ENCODE measurements around the gene SLK. TPM values are rescaled to one million over a fixed set of nuclear protein-coding genes. Genes with fewer than 3 reads are reported as not detected.

Gene SLK
- 10 to 100 TPM; 34.6 to 37.3 TPM for polyA plus RNA-seq

- Histone ChIP-seq H3K27ac (ENCODE audit: low read depth in 2 of 2, low read length in 1 of 2) (peak within 1 kb of the TSS; percentile 90 to 98), H3K36me3 (ENCODE audit: control insufficient read depth in 2 of 2, insufficient read depth in 2 of 2, low read length in 1 of 2) (no peaks in the 10 kb centered on the region), H3K9me3 (ENCODE audit: control insufficient read depth in 2 of 2, insufficient read depth in 1 of 2, low read depth in 1 of 2, low read length in 1 of 2) (no peaks in the 10 kb centered on the region), H3K4me3 (ENCODE audit: low read depth in 1 of 2, low read length in 2 of 2) (peak within 1 kb of the TSS; percentile 80 to 88), H3K27me3 (ENCODE audit: control insufficient read depth in 1 of 2, insufficient read depth in 2 of 2, low read length in 2 of 2) (no peaks in the 10 kb centered on the region), H3K4me1 (ENCODE audit: control insufficient read depth in 2 of 2, insufficient read depth in 2 of 2, low read length in 1 of 2) (peaks cover 0 to 4% of the 10 kb centered on the region in 2 donors)
- WGBS, 2 donors, result 0 to 1% methylated on average over 87 to 92 of the region's 92 CpGs
Measured at GRCh38 chr10:103966671-103967447, at the start of gene SLK. Gene SLK (plus strand): TSS chr10:103967140. CDS start chr10:103967746, 606 bp downstream.

GRCh38 chr10:103917302-103918052, 49.5 kb upstream of the SLK start:
- Histone ChIP-seq H3K9me3 (ENCODE audit: control insufficient read depth in 2 of 2, insufficient read depth in 1 of 2, low read depth in 1 of 2, low read length in 1 of 2) (peaks cover 0 to 3% of the 10 kb centered on the region in 2 donors), H3K4me1 (ENCODE audit: control insufficient read depth in 2 of 2, insufficient read depth in 2 of 2, low read length in 1 of 2) (no peaks in the 10 kb centered on the region), H3K27me3 (ENCODE audit: control insufficient read depth in 1 of 2, insufficient read depth in 2 of 2, low read length in 2 of 2) (no peaks in the 10 kb centered on the region), H3K27ac (ENCODE audit: low read depth in 2 of 2, low read length in 1 of 2) (peak overlapping the region; percentile 98 to 99), H3K4me3 (ENCODE audit: low read depth in 1 of 2, low read length in 2 of 2) (peak overlapping the region; percentile 67 to 73), H3K36me3 (ENCODE audit: control insufficient read depth in 2 of 2, insufficient read depth in 2 of 2, low read length in 1 of 2) (no peaks in the 10 kb centered on the region)
- WGBS, 2 donors, result 1 to 2% methylated on average over 29 of the region's 29 CpGs

GRCh38 chr10:103918053-103918846, 48.7 kb upstream of the SLK start, which contains the start of gene STN1:
Gene STN1 (minus strand): TSS chr10:103918184. CDS start chr10:103917594, 590 bp downstream.
- 1% methylated on average over 47 to 53 of the region's 53 CpGs for WGBS, 2 donors
- H3K36me3 ChIP-seq (ENCODE audit: control insufficient read depth in 2 of 2, insufficient read depth in 2 of 2, low read length in 1 of 2), result no peaks in the 10 kb centered on the region
- H3K4me1 ChIP-seq (ENCODE audit: control insufficient read depth in 2 of 2, insufficient read depth in 2 of 2, low read length in 1 of 2), result no peaks in the 10 kb centered on the region
- H3K27ac ChIP-seq (ENCODE audit: low read depth in 2 of 2, low read length in 1 of 2), result peak within 1 kb of the TSS; percentile 98 to 99
- H3K9me3 ChIP-seq (ENCODE audit: control insufficient read depth in 2 of 2, insufficient read depth in 1 of 2, low read depth in 1 of 2, low read length in 1 of 2), result peaks cover 0 to 3% of the 10 kb centered on the region in 2 donors
- peak within 1 kb of the TSS; percentile 67 to 73 for H3K4me3 ChIP-seq (ENCODE audit: low read depth in 1 of 2, low read length in 2 of 2)
- H3K27me3 ChIP-seq (ENCODE audit: control insufficient read depth in 1 of 2, insufficient read depth in 2 of 2, low read length in 2 of 2), result no peaks in the 10 kb centered on the region

- H3K36me3 ChIP-seq (ENCODE audit: control insufficient read depth in 2 of 2, insufficient read depth in 2 of 2, low read length in 1 of 2), result no peaks in the 10 kb centered on the region
- no peaks in the 10 kb centered on the region for H3K4me1 ChIP-seq (ENCODE audit: control insufficient read depth in 2 of 2, insufficient read depth in 2 of 2, low read length in 1 of 2)
- H3K27me3 ChIP-seq (ENCODE audit: control insufficient read depth in 1 of 2, insufficient read depth in 2 of 2, low read length in 2 of 2), result no peaks in the 10 kb centered on the region
- H3K27ac ChIP-seq (ENCODE audit: low read depth in 2 of 2, low read length in 1 of 2), result peak overlapping the region; percentile 77 to 96
- H3K4me3 ChIP-seq (ENCODE audit: low read depth in 1 of 2, low read length in 2 of 2), result no peak overlapping the region
- WGBS, 2 donors, result 78 to 89% methylated on average over 1 of the region's 1 CpG
- H3K9me3 ChIP-seq (ENCODE audit: control insufficient read depth in 2 of 2, insufficient read depth in 1 of 2, low read depth in 1 of 2, low read length in 1 of 2), result peaks cover 0 to 3% of the 10 kb centered on the region in 2 donors
Measured at GRCh38 chr10:103919648-103920025, 47.3 kb upstream of the SLK start.

GRCh38 chr10:103921248-103921647, 45.7 kb upstream of the SLK start:
- peak overlapping the region in 1 of 2 donors; percentile 33 for H3K27ac ChIP-seq (ENCODE audit: low read depth in 2 of 2, low read length in 1 of 2)
- 69 to 82% methylated on average over 1 of the region's 1 CpG for WGBS, 2 donors
- no peaks in the 10 kb centered on the region for H3K36me3 ChIP-seq (ENCODE audit: control insufficient read depth in 2 of 2, insufficient read depth in 2 of 2, low read length in 1 of 2)
- no peak overlapping the region for H3K4me3 ChIP-seq (ENCODE audit: low read depth in 1 of 2, low read length in 2 of 2)
- H3K27me3 ChIP-seq (ENCODE audit: control insufficient read depth in 1 of 2, insufficient read depth in 2 of 2, low read length in 2 of 2), result no peaks in the 10 kb centered on the region
- H3K4me1 ChIP-seq (ENCODE audit: control insufficient read depth in 2 of 2, insufficient read depth in 2 of 2, low read length in 1 of 2), result no peaks in the 10 kb centered on the region
- no peaks in the 10 kb centered on the region for H3K9me3 ChIP-seq (ENCODE audit: control insufficient read depth in 2 of 2, insufficient read depth in 1 of 2, low read depth in 1 of 2, low read length in 1 of 2)

- Histone ChIP-seq H3K4me3 (ENCODE audit: low read depth in 1 of 2, low read length in 2 of 2) (no peak overlapping the region), H3K27me3 (ENCODE audit: control insufficient read depth in 1 of 2, insufficient read depth in 2 of 2, low read length in 2 of 2) (no peaks in the 10 kb centered on the region), H3K27ac (ENCODE audit: low read depth in 2 of 2, low read length in 1 of 2) (peak overlapping the region in 1 of 2 donors; percentile 66), H3K9me3 (ENCODE audit: control insufficient read depth in 2 of 2, insufficient read depth in 1 of 2, low read depth in 1 of 2, low read length in 1 of 2) (no peaks in the 10 kb centered on the region), H3K4me1 (ENCODE audit: control insufficient read depth in 2 of 2, insufficient read depth in 2 of 2, low read length in 1 of 2) (no peaks in the 10 kb centered on the region), H3K36me3 (ENCODE audit: control insufficient read depth in 2 of 2, insufficient read depth in 2 of 2, low read length in 1 of 2) (no peaks in the 10 kb centered on the region)
- 45 to 56% methylated on average over 7 of the region's 7 CpGs for WGBS, 2 donors
Measured at GRCh38 chr10:103921750-103922195, 45.2 kb upstream of the SLK start.

GRCh38 chr10:103922659-103923058, 44.3 kb upstream of the SLK start:
- H3K27me3 ChIP-seq (ENCODE audit: control insufficient read depth in 1 of 2, insufficient read depth in 2 of 2, low read length in 2 of 2), result no peaks in the 10 kb centered on the region
- no peak overlapping the region for H3K4me3 ChIP-seq (ENCODE audit: low read depth in 1 of 2, low read length in 2 of 2)
- H3K4me1 ChIP-seq (ENCODE audit: control insufficient read depth in 2 of 2, insufficient read depth in 2 of 2, low read length in 1 of 2), result no peaks in the 10 kb centered on the region
- WGBS, 2 donors, result 94 to 98% methylated on average over 2 of the region's 2 CpGs
- H3K36me3 ChIP-seq (ENCODE audit: control insufficient read depth in 2 of 2, insufficient read depth in 2 of 2, low read length in 1 of 2), result no peaks in the 10 kb centered on the region
- peak overlapping the region; percentile 29 to 64 for H3K27ac ChIP-seq (ENCODE audit: low read depth in 2 of 2, low read length in 1 of 2)
- H3K9me3 ChIP-seq (ENCODE audit: control insufficient read depth in 2 of 2, insufficient read depth in 1 of 2, low read depth in 1 of 2, low read length in 1 of 2), result no peaks in the 10 kb centered on the region

GRCh38 chr10:103923502-103923901, 43.4 kb upstream of the SLK start:
- WGBS, 2 donors, result 45 to 48% methylated on average over 3 of the region's 3 CpGs
- no peaks in the 10 kb centered on the region for H3K9me3 ChIP-seq (ENCODE audit: control insufficient read depth in 2 of 2, insufficient read depth in 1 of 2, low read depth in 1 of 2, low read length in 1 of 2)
- no peaks in the 10 kb centered on the region for H3K4me1 ChIP-seq (ENCODE audit: control insufficient read depth in 2 of 2, insufficient read depth in 2 of 2, low read length in 1 of 2)

GRCh38 chr10:103925591-103925990, 41.3 kb upstream of the SLK start:
- 98 to 100% methylated on average over 1 of the region's 1 CpG for WGBS, 2 donors
- no peaks in the 10 kb centered on the region for H3K36me3 ChIP-seq (ENCODE audit: control insufficient read depth in 2 of 2, insufficient read depth in 2 of 2, low read length in 1 of 2)

More at GRCh38 chr10:103923502-103923901, 43.4 kb upstream of the SLK start:
- no peaks in the 10 kb centered on the region for H3K27me3 ChIP-seq (ENCODE audit: control insufficient read depth in 1 of 2, insufficient read depth in 2 of 2, low read length in 2 of 2)
- no peaks in the 10 kb centered on the region for H3K36me3 ChIP-seq (ENCODE audit: control insufficient read depth in 2 of 2, insufficient read depth in 2 of 2, low read length in 1 of 2)
- peak overlapping the region; percentile 73 to 87 for H3K27ac ChIP-seq (ENCODE audit: low read depth in 2 of 2, low read length in 1 of 2)
- no peak overlapping the region for H3K4me3 ChIP-seq (ENCODE audit: low read depth in 1 of 2, low read length in 2 of 2)

More at GRCh38 chr10:103925591-103925990, 41.3 kb upstream of the SLK start:
- Histone ChIP-seq H3K4me3 (ENCODE audit: low read depth in 1 of 2, low read length in 2 of 2) (no peak overlapping the region), H3K9me3 (ENCODE audit: control insufficient read depth in 2 of 2, insufficient read depth in 1 of 2, low read depth in 1 of 2, low read length in 1 of 2) (no peaks in the 10 kb centered on the region), H3K4me1 (ENCODE audit: control insufficient read depth in 2 of 2, insufficient read depth in 2 of 2, low read length in 1 of 2) (no peaks in the 10 kb centered on the region), H3K27me3 (ENCODE audit: control insufficient read depth in 1 of 2, insufficient read depth in 2 of 2, low read length in 2 of 2) (no peaks in the 10 kb centered on the region), H3K27ac (ENCODE audit: low read depth in 2 of 2, low read length in 1 of 2) (no peak overlapping the region)

All from esophagus (tissue), 2 donors.